Lower leg skin (tissue), 4 donors: ENCODE results near the gene ARRDC5. TPM values are rescaled to one million over a fixed set of nuclear protein-coding genes. Genes with fewer than 3 reads are reported as not detected.
"Not testable (repeated sequence)": the region's sequence is repeated elsewhere in the genome, so short reads cannot be mapped to it uniquely, and the experiment has no call there.

Source experiments
- DNase-seq, 2 donors: peaks; one replicate each; pipeline ENCODE4 v3.0.0-alpha.2; 2019; ENCODE audit warnings: low spot score in 2 of 2
- H3K4me3 ChIP-seq: fragments of 200-600 bp; sonication (generic); 2 replicates; pipeline ENCODE4 v1.5.1; 2017; ENCODE audit warnings: mild to moderate bottlenecking, low read depth; ENCODE audit not compliant: poor library complexity, severe bottlenecking
- CTCF ChIP-seq, 3 donors: fragments of 450-650 bp; IDR thresholded peaks; one replicate each; pipeline ENCODE4 v1.5.1; 2016; ENCODE audit warnings: antibody characterized with exemption in 3 of 3, mild to moderate bottlenecking in 3 of 3, moderate library complexity in 2 of 3
- POLR2A ChIP-seq, 2 donors: fragments of 450-650 bp; IDR thresholded peaks; one replicate each; pipeline ENCODE4 v1.6.1; 2016 to 2017; ENCODE audit warnings: antibody characterized with exemption in 2 of 2, mild to moderate bottlenecking in 1 of 2, moderate library complexity in 1 of 2
- WGBS, 2 donors: methylation state at CpG; one replicate each; pipeline ENCODE4 v1.1.5; 2018; 5-methylcytosine and 5-hydroxymethylcytosine counted together
- intact Hi-C: fragments of 100-400 bp; cut with DNase I; formaldehyde crosslinking; loops from one replicate; pipeline ENCODE4 v1.15.0; 2023; ENCODE audit warnings: low total_unique reads
- total RNA-seq, 4 donors: library from RNA; depleted of rRNA; stranded (reverse); fragments of >200 nt; gene quantifications; one replicate each; pipeline ENCODE4 v1.1.0, GENCODE V29; 2016

ARRDC5 gene
- total RNA-seq, 4 donors from 2014 or later: 1.4 TPM; not detected in 3

GRCh38 chr19:4908781-4909155 is 6.1 kb upstream of the ARRDC5 start:
- no peak for TF ChIP-seq POLR2A (IDR thresholded peaks at IDR 0.05)
- TF ChIP-seq CTCF (IDR thresholded peaks at IDR 0.05): no peak
- no peak overlapping the region for H3K4me3 ChIP-seq
- 80 to 86% methylated on average over 15 of the region's 15 CpGs for WGBS, 2 donors
- intact Hi-C loops: loop anchor here (5.0 kb wide), 1 partner anchor 36 kb away; no protein-coding TSS in a partner anchor
- DNase-seq: no peak

GRCh38 chr19:4908360-4908759 is 5.7 kb upstream of the ARRDC5 start:
- no peak for TF ChIP-seq POLR2A (IDR thresholded peaks at IDR 0.05)
- TF ChIP-seq CTCF (IDR thresholded peaks at IDR 0.05): no peak
- no peak for DNase-seq
- intact Hi-C loops: loop anchor here (5.0 kb wide), 1 partner anchor 36 kb away; no protein-coding TSS in a partner anchor
- 89 to 94% methylated on average over 5 of the region's 5 CpGs for WGBS, 2 donors
- H3K4me3 ChIP-seq: no peak overlapping the region

GRCh38 chr19:4906963-4907362 is 4.3 kb upstream of the ARRDC5 start:
- TF ChIP-seq POLR2A (IDR thresholded peaks at IDR 0.05): no peak
- TF ChIP-seq CTCF (IDR thresholded peaks at IDR 0.05): no peak
- no peak for DNase-seq
- WGBS, 2 donors: 81 to 85% methylated on average over 8 of the region's 8 CpGs
- no peak overlapping the region for H3K4me3 ChIP-seq
- intact Hi-C loops: loop anchor here (5.0 kb wide), 1 partner anchor 35 kb away; no protein-coding TSS in a partner anchor

GRCh38 chr19:4904481-4904880 is 1.8 kb upstream of the ARRDC5 start:
- H3K4me3 ChIP-seq: no peak overlapping the region
- WGBS, 2 donors: 77 to 89% methylated on average over 3 of the region's 3 CpGs
- no peak for DNase-seq
- TF ChIP-seq POLR2A (IDR thresholded peaks at IDR 0.05): no peak
- TF ChIP-seq CTCF (IDR thresholded peaks at IDR 0.05): no peak
- intact Hi-C loops: no loop called here

- H3K4me3 ChIP-seq, intact Hi-C loops, DNase-seq: not testable (repeated sequence)
- 78 to 86% methylated on average over 13 of the region's 13 CpGs for WGBS, 2 donors
These were observed 1.8 kb downstream of the ARRDC5 start for GRCh38 chr19:4900879-4901278.

- DNase-seq: no peak
- no peak for TF ChIP-seq POLR2A (IDR thresholded peaks at IDR 0.05)
- no peak for TF ChIP-seq CTCF (IDR thresholded peaks at IDR 0.05)
- intact Hi-C loops: no loop called here
- 91 to 92% methylated on average over 7 of the region's 7 CpGs for WGBS, 2 donors
- no peak overlapping the region for H3K4me3 ChIP-seq
These were observed 5.5 kb downstream of the ARRDC5 start for GRCh38 chr19:4897146-4897545.
